HuH-7 (cell line): ENCODE results near the gene SORCS2.
"Not testable (repeated sequence)": the region's sequence is repeated elsewhere in the genome, so short reads cannot be mapped to it uniquely, and the experiment has no call there.

Source experiments
- DNase-seq: peaks from one replicate; pipeline ENCODE4 v3.0.0; 2011; ENCODE audit warnings: low spot score

Gene SORCS2

GRCh38 chr4:7556558-7556957, 364.2 kb downstream of the SORCS2 start:
- DNase-seq: no peak

GRCh38 chr4:7557456-7557855, 365.1 kb downstream of the SORCS2 start:
- no peak for DNase-seq

GRCh38 chr4:7558436-7558835, 366.1 kb downstream of the SORCS2 start:
- no peak for DNase-seq

GRCh38 chr4:7559316-7559715, 367.0 kb downstream of the SORCS2 start:
- DNase-seq: no peak

GRCh38 chr4:7559741-7560395, 367.5 kb downstream of the SORCS2 start:
- peak; percentile 58 for DNase-seq

GRCh38 chr4:7561557-7561956, 369.2 kb downstream of the SORCS2 start:
- DNase-seq: no peak

- peak; percentile 43 for DNase-seq
Measured at GRCh38 chr4:7564242-7564641, 371.9 kb downstream of the SORCS2 start.

GRCh38 chr4:7565483-7565882, 373.1 kb downstream of the SORCS2 start:
- DNase-seq: no peak

- DNase-seq: no peak
Measured at GRCh38 chr4:7569810-7570783, 377.8 kb downstream of the SORCS2 start.

- DNase-seq: no peak
Measured at GRCh38 chr4:7571001-7571400, 378.7 kb downstream of the SORCS2 start.

- no peak for DNase-seq
Measured at GRCh38 chr4:7571701-7572100, 379.4 kb downstream of the SORCS2 start.

- no peak for DNase-seq
Measured at GRCh38 chr4:7572894-7573293, 380.6 kb downstream of the SORCS2 start.

GRCh38 chr4:7573576-7574091, 381.3 kb downstream of the SORCS2 start:
- DNase-seq: no peak

GRCh38 chr4:7574287-7575014, 382.1 kb downstream of the SORCS2 start:
- DNase-seq: no peak

- no peak for DNase-seq
Measured at GRCh38 chr4:7575426-7575825, 383.1 kb downstream of the SORCS2 start.

GRCh38 chr4:7577361-7578039, 385.2 kb downstream of the SORCS2 start:
- not testable (repeated sequence) for DNase-seq

GRCh38 chr4:7581477-7581876, 389.1 kb downstream of the SORCS2 start:
- peak; percentile 58 for DNase-seq

GRCh38 chr4:7582313-7583097, 390.2 kb downstream of the SORCS2 start:
- no peak for DNase-seq

- no peak for DNase-seq
Measured at GRCh38 chr4:7584098-7584497, 391.8 kb downstream of the SORCS2 start.

- DNase-seq: no peak
Measured at GRCh38 chr4:7584606-7585159, 392.3 kb downstream of the SORCS2 start.

GRCh38 chr4:7585768-7586167, 393.4 kb downstream of the SORCS2 start:
- DNase-seq: no peak
